ENCODE measurements around the gene TMEM115. TPM values are rescaled to one million over a fixed set of nuclear protein-coding genes. Genes with fewer than 3 reads are reported as not detected.

The TMEM115 gene
- total and polyA plus RNA-seq, 2 of the 13 experiments (the other 11 are each of a cell fraction or from before 2014, with no cell fraction given): 22.1 to 30.7 TPM

DNA sequence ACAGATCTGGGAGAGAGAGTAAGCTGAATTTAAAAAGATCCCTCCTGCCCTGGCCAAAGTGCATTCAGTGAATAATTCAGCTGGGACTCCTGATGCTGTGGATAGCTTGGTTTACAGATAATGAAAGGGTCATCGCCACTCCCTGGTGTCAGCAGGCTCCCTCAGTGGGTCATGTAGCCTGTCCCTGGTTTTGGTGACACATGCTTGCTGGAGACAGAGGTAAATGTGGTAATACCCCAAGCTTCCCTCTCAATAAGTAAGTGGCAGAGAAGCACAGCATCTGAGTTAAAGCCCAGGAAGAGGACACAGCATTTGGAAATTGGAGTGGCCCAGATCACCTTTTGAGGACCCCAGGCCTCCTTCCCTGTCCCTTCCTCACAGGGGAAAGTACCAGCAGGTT is 1.8 kb downstream of the TMEM115 start:
- Histone ChIP-seq H3K27ac (ENCODE audit: extremely low read length, insufficient read depth, low read length) (no peak overlapping the region), H3K36me3 (replicated peaks in 1 of 2; ENCODE audit: control insufficient read depth in 1 of 2, insufficient read depth in 2 of 2, low read length in 2 of 2) (peaks cover 10 to 31% of the 10 kb centered on the region in 2 experiments; a peak in 4 of 5 replicates), H3K9ac (ENCODE audit: insufficient read depth, low read depth, low read length) (peak overlapping the region; percentile 91), H3K79me2 (ENCODE audit: insufficient read depth, low read length) (peaks cover 39% of the 10 kb centered on the region), H2AFZ (ENCODE audit: low read length) (no peak overlapping the region), H3K9me3 (ENCODE audit: low read length) (no peaks in the 10 kb centered on the region), H3K27me3 (ENCODE audit: control insufficient read depth in 1 of 2, insufficient read depth in 2 of 2, low read length in 2 of 2) (peaks cover 0 to 4% of the 10 kb centered on the region in 2 experiments; a peak in 2 of 5 replicates), H4K20me1 (ENCODE audit: insufficient read depth, low read length) (peaks cover 25% of the 10 kb centered on the region), H3K4me3 (replicated peaks in 1 of 3; ENCODE audit: insufficient read depth in 1 of 3, low read depth in 2 of 3, low read length in 3 of 3) (peak overlapping the region; percentile 76 to 91 (median 88)), H3K4me2 (ENCODE audit: low read depth, low read length) (peak overlapping the region; percentile 94), H3K4me1 (ENCODE audit: insufficient read depth, low read length) (peaks cover 37% of the 10 kb centered on the region)
- POLR2A ChIA-PET: interaction anchor here (1.5 kb wide), 1 partner anchor 58 kb away, joined by 4 read pairs; the partner anchor contains the start of genes HYAL3 and NAA80
- no peak for FAIRE-seq
- 50% methylated on average over 1 of the region's 1 CpG for WGBS (ENCODE audit: low lambda C conversion rate)
- intact Hi-C loops (cut with micrococcal nuclease; ENCODE audit: unreplicated experiment) (no loop called here), in situ Hi-C loops (cut with HindIII; ENCODE audit: extremely low pct_ligation_motif_present, low pct_unique_long_range_greater_than_20kb) (no loop called here)
- TF ChIP-seq EP300 (IDR thresholded peaks at IDR 0.05; ENCODE audit: low read depth in 2 of 2, low read length in 2 of 2) (no peak), EP300 (CRISPR knock-in tag; IDR thresholded peaks at IDR 0.05; ENCODE audit: borderline replicate concordance) (no peak)
- ATAC-seq: no peak
- no TSS peak for BruUV-seq (replicated peaks)
- CTCF ChIA-PET (ENCODE audit: low intra/inter-chr PET ratio, low total read pairs): no interaction called here
- no peak for DNase-seq (ENCODE audit: low spot score)

DNA sequence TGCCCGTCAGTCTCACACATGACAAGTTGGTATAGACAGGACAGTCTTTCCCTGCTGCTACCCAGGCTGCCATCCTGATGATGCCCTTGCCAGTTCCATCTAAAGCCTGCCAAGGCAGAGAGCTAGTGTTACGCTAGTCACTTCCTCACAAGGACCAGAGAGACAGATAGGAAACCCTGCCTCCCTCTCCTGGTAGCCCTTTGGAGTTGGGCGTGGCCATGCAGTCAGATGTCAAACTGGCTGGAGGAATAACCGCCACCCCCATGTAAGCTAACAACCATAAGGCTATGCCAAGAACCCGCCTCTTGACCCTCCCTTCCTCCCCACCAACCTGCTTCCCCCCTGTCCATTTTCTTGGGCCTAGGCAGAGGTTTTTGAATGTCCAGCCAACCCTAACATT is 2.8 kb downstream of the TMEM115 start:
- POLR2A ChIA-PET: interaction anchor here (1.5 kb wide), 2 partner anchors 19 to 57 kb away, joined by 4 to 8 read pairs; partner anchors contain the start of genes HYAL3 and NAA80
- in situ Hi-C loops (cut with HindIII; ENCODE audit: extremely low pct_ligation_motif_present, low pct_unique_long_range_greater_than_20kb): no loop called here

More for the DNA sequence above, 2.8 kb downstream of the TMEM115 start:
- Histone ChIP-seq H3K4me3 (replicated peaks in 1 of 3; ENCODE audit: insufficient read depth in 1 of 3, low read depth in 2 of 3, low read length in 3 of 3) (peak overlapping the region; percentile 76 to 91 (median 88)), H3K79me2 (ENCODE audit: insufficient read depth, low read length) (peaks cover 39% of the 10 kb centered on the region), H3K4me2 (ENCODE audit: low read depth, low read length) (peak overlapping the region; percentile 94), H3K9me3 (ENCODE audit: low read length) (no peaks in the 10 kb centered on the region), H3K27me3 (ENCODE audit: control insufficient read depth in 1 of 2, insufficient read depth in 2 of 2, low read length in 2 of 2) (peaks cover 0 to 3% of the 10 kb centered on the region in 2 experiments; a peak in 1 of 5 replicates), H2AFZ (ENCODE audit: low read length) (no peak overlapping the region), H3K4me1 (ENCODE audit: insufficient read depth, low read length) (peaks cover 44% of the 10 kb centered on the region), H3K27ac (ENCODE audit: extremely low read length, insufficient read depth, low read length) (no peak overlapping the region), H3K36me3 (replicated peaks in 1 of 2; ENCODE audit: control insufficient read depth in 1 of 2, insufficient read depth in 2 of 2, low read length in 2 of 2) (peaks cover 10 to 31% of the 10 kb centered on the region in 2 experiments; a peak in 4 of 5 replicates), H3K9ac (ENCODE audit: insufficient read depth, low read depth, low read length) (peak overlapping the region; percentile 91; the same call in 1 of the 2 replicates), H4K20me1 (ENCODE audit: insufficient read depth, low read length) (peaks cover 25% of the 10 kb centered on the region)
- TF ChIP-seq ZNF737 (CRISPR knock-in tag; IDR thresholded peaks at IDR 0.05; ENCODE audit: borderline replicate concordance) (no peak), SP140L (CRISPR knock-in tag; IDR thresholded peaks at IDR 0.05; ENCODE audit: borderline replicate concordance) (no peak), FOSL2 (CRISPR knock-in tag; IDR thresholded peaks at IDR 0.05) (0 out of 2 replicates have a peak, but pooled peaks have one; percentile 5), ZFY (CRISPR knock-in tag; IDR thresholded peaks at IDR 0.05) (0 out of 2 replicates have a peak, but pooled peaks have one; percentile 7), ZNF20 (CRISPR knock-in tag; IDR thresholded peaks at IDR 0.05) (no peak)
- TF ChIP-seq, protein P1, sequence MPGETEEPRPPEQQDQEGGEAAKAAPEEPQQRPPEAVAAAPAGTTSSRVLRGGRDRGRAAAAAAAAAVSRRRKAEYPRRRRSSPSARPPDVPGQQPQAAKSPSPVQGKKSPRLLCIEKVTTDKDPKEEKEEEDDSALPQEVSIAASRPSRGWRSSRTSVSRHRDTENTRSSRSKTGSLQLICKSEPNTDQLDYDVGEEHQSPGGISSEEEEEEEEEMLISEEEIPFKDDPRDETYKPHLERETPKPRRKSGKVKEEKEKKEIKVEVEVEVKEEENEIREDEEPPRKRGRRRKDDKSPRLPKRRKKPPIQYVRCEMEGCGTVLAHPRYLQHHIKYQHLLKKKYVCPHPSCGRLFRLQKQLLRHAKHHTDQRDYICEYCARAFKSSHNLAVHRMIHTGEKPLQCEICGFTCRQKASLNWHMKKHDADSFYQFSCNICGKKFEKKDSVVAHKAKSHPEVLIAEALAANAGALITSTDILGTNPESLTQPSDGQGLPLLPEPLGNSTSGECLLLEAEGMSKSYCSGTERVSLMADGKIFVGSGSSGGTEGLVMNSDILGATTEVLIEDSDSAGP (CRISPR knock-in tag; IDR thresholded peaks at IDR 0.05; ENCODE audit: borderline replicate concordance): peak; percentile 21; the same call in 1 of the 2 replicates
- intact Hi-C loops (cut with micrococcal nuclease; ENCODE audit: unreplicated experiment): no loop called here
- no peak for DNase-seq (ENCODE audit: low spot score)
- WGBS (ENCODE audit: low lambda C conversion rate): 77% methylated on average over 3 of the region's 5 CpGs
- peak; percentile 21 for FAIRE-seq
- no peak for ATAC-seq
- BruUV-seq (replicated peaks): no TSS peak
- CTCF ChIA-PET (ENCODE audit: low intra/inter-chr PET ratio, low total read pairs): no interaction called here

All from HepG2 (cell line).